OCI-M1 (cell line): ENCODE measurements around the gene GREB1.
A peak's percentile ranks its signal among the peaks of the same experiment; 100 is the strongest.

Experiments used
- DNase-seq: peaks from one replicate; lab custom pipeline; 2025; lab: John Stamatoyannopoulos, UW

GREB1 gene

GRCh38 chr2:11680901-11681721 is 147.3 kb downstream of the GREB1 start:
- peak; percentile 68 for DNase-seq

- DNase-seq: peak; percentile 77
Observed at GRCh38 chr2:11681722-11682589, 148.1 kb downstream of the GREB1 start.

DNA sequence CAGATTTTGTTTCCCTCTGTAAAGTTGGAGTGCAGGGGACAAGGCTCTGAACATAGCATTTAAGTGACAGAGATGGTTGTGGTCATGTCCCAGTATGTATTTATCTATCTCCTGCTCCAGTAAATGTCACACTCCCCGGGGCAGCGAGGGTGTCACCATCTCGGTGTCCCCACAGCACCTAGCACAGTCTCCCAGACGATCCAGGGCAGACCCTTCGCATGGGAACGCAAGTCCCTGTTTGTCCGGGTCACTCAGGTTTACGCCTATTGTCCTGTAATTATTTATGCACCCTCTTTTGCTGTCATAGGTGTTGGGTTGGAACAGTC is 148.7 kb downstream of the GREB1 start:
- DNase-seq: no peak

GRCh38 chr2:11683476-11683875 is 149.6 kb downstream of the GREB1 start:
- no peak for DNase-seq

- no peak for DNase-seq
Observed at GRCh38 chr2:11683966-11684365, 150.1 kb downstream of the GREB1 start.

- DNase-seq: no peak
Observed at GRCh38 chr2:11684894-11685460, 151.1 kb downstream of the GREB1 start.

- DNase-seq: no peak
Observed at GRCh38 chr2:11685906-11686470, 152.1 kb downstream of the GREB1 start.

DNA sequence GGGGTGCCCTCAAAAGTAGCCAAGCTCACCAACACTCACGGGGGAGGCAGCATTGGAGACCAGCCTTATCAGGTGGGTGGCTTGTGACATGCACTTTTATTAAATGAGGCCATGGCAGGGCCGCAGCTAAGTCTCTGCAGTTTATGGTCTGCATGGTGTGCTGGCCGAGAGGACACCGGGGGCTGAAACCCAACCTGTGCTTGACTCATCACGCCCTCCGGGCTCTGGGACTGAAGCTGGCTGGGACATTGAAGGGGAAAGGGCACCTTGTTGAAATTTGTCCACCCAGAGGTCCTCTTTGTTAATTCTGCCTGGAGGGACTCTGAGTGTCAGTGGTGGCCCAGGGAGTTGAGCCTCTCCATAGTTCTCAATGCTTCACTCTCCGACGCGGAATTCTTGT is 153.9 kb downstream of the GREB1 start:
- no peak for DNase-seq

DNA sequence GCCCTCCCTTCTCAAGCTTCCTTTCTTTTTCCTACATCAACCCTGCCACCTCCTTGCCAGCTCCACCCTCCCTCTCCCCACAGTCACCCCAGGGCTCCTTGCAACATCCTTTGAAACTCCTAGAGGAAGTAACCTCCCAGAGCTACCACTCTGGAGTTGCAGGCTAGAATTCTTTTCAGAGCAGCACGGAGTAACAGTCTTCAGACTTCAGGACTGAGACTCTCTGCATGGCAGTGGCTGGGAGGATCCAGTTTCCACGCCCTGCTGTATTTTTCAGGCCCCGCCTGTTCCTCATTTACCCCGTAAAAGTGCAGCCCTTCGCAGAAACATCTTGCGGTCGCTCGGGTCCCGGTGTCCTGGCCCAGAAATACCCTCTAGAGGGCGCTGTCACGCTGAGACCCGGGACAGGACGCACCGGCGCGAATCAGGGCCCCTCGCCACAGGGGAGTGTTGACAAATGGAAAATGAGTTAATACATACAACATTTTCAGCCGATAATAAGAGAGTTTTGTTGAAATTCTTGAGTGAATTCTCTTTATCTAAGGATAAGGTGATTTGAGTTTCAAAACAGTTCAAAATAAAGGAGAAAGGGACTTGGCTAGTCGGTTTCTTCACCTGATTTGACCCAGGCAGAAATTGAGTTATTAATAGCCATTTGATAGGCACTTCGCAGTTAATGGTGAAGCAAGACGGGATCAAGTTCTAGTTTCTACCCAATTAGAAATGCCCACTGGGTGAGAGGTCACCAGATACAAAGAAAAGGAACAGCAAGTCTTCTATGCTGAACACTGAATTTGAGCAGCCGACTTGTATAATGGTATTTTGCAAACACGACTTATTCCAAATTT is 154.6 kb downstream of the GREB1 start:
- DNase-seq: peak; percentile 95

DNA sequence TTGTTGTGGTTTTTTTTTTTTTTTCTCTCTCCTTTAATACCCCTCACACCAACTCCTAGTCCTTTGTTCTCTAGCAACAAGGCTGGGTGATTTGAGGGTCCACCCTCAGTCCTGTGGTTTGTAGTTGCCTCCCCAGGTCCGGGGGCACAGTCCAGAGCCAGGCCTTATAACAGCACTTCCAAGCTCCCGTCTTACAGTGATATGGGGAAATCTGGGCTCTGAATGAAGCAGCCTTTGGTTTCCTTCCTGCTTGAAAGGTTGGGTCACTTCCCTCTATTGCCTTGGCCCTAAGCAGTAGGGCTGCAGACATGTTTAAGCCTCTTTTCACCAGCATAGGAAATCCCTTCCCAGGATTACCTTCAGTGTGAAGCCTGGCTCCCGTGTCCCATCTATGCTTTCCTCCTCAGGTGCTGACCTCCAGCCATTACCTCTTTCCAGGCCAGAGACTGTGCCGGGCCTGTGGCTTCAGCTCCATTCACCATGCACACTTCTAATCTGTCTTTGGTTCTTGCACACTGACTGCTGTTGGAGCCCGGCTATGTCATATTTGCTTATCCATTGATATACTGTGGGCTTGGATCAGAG is 157.3 kb downstream of the GREB1 start:
- DNase-seq: no peak
